Neural progenitor cell (in vitro differentiated cells): ENCODE data around the gene WWOX. TPM values are rescaled to one million over a fixed set of nuclear protein-coding genes. Genes with fewer than 3 reads are reported as not detected.

Source experiments
- DNase-seq: peaks from one replicate; pipeline ENCODE4 v3.0.0-alpha.2; 2016; ENCODE audit warnings: low spot score
- H2AFZ ChIP-seq: fragments of 200-600 bp; sonication (generic); replicated peaks from 2 replicates; pipeline ENCODE4 v1.6.1; 2016; ENCODE audit warnings: antibody characterized with exemption
- H3F3A ChIP-seq: fragments of 200-600 bp; sonication (generic); 2 replicates; pipeline ENCODE4 v1.6.1; 2016; ENCODE audit warnings: antibody characterized with exemption, low read depth
- H3K27ac ChIP-seq: fragments of 200-600 bp; sonication (generic); 2 replicates; pipeline ENCODE4 v1.5.1; 2016; ENCODE audit warnings: mild to moderate bottlenecking
- H3K27me3 ChIP-seq: fragments of 200-600 bp; sonication (generic); 2 replicates; pipeline ENCODE4 v1.6.1; 2016; ENCODE audit warnings: mild to moderate bottlenecking, moderate library complexity
- H3K36me3 ChIP-seq: fragments of 200-600 bp; sonication (generic); 2 replicates; pipeline ENCODE4 v1.5.1; 2016
- H3K4me1 ChIP-seq: fragments of 200-600 bp; sonication (generic); 2 replicates; pipeline ENCODE4 v1.6.1; 2016; ENCODE audit warnings: mixed run types
- H3K4me2 ChIP-seq: fragments of 200-600 bp; sonication (generic); 2 replicates; pipeline ENCODE4 v1.6.1; 2016
- H3K4me3 ChIP-seq: fragments of 200-600 bp; sonication (generic); 2 replicates; pipeline ENCODE4 v1.5.1; 2016
- H3K79me2 ChIP-seq: fragments of 200-600 bp; sonication (generic); 2 replicates; pipeline ENCODE4 v1.6.1; 2016; ENCODE audit warnings: low read depth
- H3K9ac ChIP-seq: fragments of 200-600 bp; sonication (generic); 2 replicates; pipeline ENCODE4 v1.6.1; 2016
- H3K9me3 ChIP-seq: fragments of 200-600 bp; sonication (generic); 2 replicates; pipeline ENCODE4 v1.5.1; 2016; ENCODE audit warnings: low read depth
- H4K20me1 ChIP-seq: fragments of 200-600 bp; sonication (generic); 2 replicates; pipeline ENCODE4 v1.6.1; 2016; ENCODE audit warnings: low read depth
- H3K27ac Mint-ChIP-seq: 3 replicates; pipeline ENCODE4 v1.8.0; 2021; ENCODE audit warnings: mixed read lengths
- H3K27me3 Mint-ChIP-seq: 2 replicates; pipeline ENCODE4 v1.8.0; 2022; ENCODE audit warnings: low read depth, mild to moderate bottlenecking, inconsistent platforms, moderate library complexity, mixed read lengths; ENCODE audit not compliant: insufficient read depth
- H3K36me3 Mint-ChIP-seq: 3 replicates; pipeline ENCODE4 v1.8.0; 2021; ENCODE audit warnings: mixed read lengths
- H3K4me1 Mint-ChIP-seq: 3 replicates; pipeline ENCODE4 v1.8.0; 2021; ENCODE audit warnings: mixed read lengths
- H3K4me3 Mint-ChIP-seq: 3 replicates; pipeline ENCODE4 v1.8.0; 2021; ENCODE audit warnings: mild to moderate bottlenecking, moderate library complexity, mixed read lengths
- H3K9me3 Mint-ChIP-seq: 3 replicates; pipeline ENCODE4 v1.8.0; 2020; ENCODE audit warnings: mixed read lengths
- CTCF ChIP-seq: fragments of 200-600 bp; sonication (generic); IDR thresholded peaks from 2 replicates; pipeline ENCODE4 v1.5.1; 2017; ENCODE audit warnings: antibody characterized with exemption, mild to moderate bottlenecking
- EZH2 ChIP-seq: fragments of 200-600 bp; sonication (generic); IDR thresholded peaks from 2 replicates; pipeline ENCODE4 v1.6.1; 2017; ENCODE audit warnings: antibody characterized with exemption, mild to moderate bottlenecking, moderate library complexity
- EZH2phosphoT487 ChIP-seq: fragments of 200-600 bp; sonication (generic); IDR thresholded peaks from 2 replicates; pipeline ENCODE4 v1.6.1; 2017; ENCODE audit warnings: antibody characterized with exemption
- total RNA-seq: library from RNA; depleted of rRNA; stranded (reverse); fragments of >200 nt; gene quantifications from 2 replicates; pipeline ENCODE4 v1.2.3, GENCODE V29; 2015; ENCODE audit warnings: low replicate concordance

WWOX gene
- total RNA-seq, 1 donor from 2014 or later = 63.7 TPM

- no peak overlapping the region for H3K4me3 Mint-ChIP-seq
- peaks cover 3% of the 10 kb centered on the region for H3K36me3 Mint-ChIP-seq
- Histone ChIP-seq H3K9me3 (no peaks in the 10 kb centered on the region), H3K79me2 (no peaks in the 10 kb centered on the region), H4K20me1 (no peaks in the 10 kb centered on the region), H3K36me3 (no peaks in the 10 kb centered on the region), H3F3A (no peaks in the 10 kb centered on the region), H3K27me3 (no peaks in the 10 kb centered on the region), H3K4me2 (no peak overlapping the region), H3K4me3 (no peak overlapping the region), H3K4me1 (peaks cover 3% of the 10 kb centered on the region), H3K27ac (no peak overlapping the region), H3K9ac (no peak overlapping the region), H2AFZ (no peak overlapping the region)
- H3K27ac Mint-ChIP-seq = no peak overlapping the region
- H3K27me3 Mint-ChIP-seq = peaks cover 2% of the 10 kb centered on the region
- TF ChIP-seq CTCF = no peak
- no peak for TF ChIP-seq EZH2phosphoT487
- no peak for TF ChIP-seq EZH2
- no peak for DNase-seq
- no peaks in the 10 kb centered on the region for H3K9me3 Mint-ChIP-seq
- peaks cover 2% of the 10 kb centered on the region for H3K4me1 Mint-ChIP-seq
These were observed 338.8 kb downstream of the WWOX start for GRCh38 chr16:78438219-78438618.

- no peaks in the 10 kb centered on the region for H3K36me3 Mint-ChIP-seq
- no peak overlapping the region for H3K27ac Mint-ChIP-seq
- Histone ChIP-seq H3K79me2 (no peaks in the 10 kb centered on the region), H3K27ac (no peak overlapping the region), H3K4me2 (no peak overlapping the region), H2AFZ (no peak overlapping the region), H3K27me3 (no peaks in the 10 kb centered on the region), H3K4me1 (peaks cover 7% of the 10 kb centered on the region), H3K4me3 (no peak overlapping the region), H3K9me3 (no peaks in the 10 kb centered on the region), H3K36me3 (no peaks in the 10 kb centered on the region), H3K9ac (no peak overlapping the region), H4K20me1 (no peaks in the 10 kb centered on the region), H3F3A (no peaks in the 10 kb centered on the region)
- peaks cover 6% of the 10 kb centered on the region for H3K4me1 Mint-ChIP-seq
- H3K27me3 Mint-ChIP-seq = peaks cover 2% of the 10 kb centered on the region
- H3K4me3 Mint-ChIP-seq = no peak overlapping the region
- TF ChIP-seq EZH2phosphoT487 = no peak
- no peak for TF ChIP-seq CTCF
- TF ChIP-seq EZH2 = no peak
- H3K9me3 Mint-ChIP-seq = no peaks in the 10 kb centered on the region
- no peak for DNase-seq
These were observed 339.2 kb downstream of the WWOX start for GRCh38 chr16:78438632-78439031.

- Histone ChIP-seq H3K79me2 (no peaks in the 10 kb centered on the region), H3K4me1 (peaks cover 11% of the 10 kb centered on the region), H3K4me2 (no peak overlapping the region), H2AFZ (no peak overlapping the region), H3F3A (no peaks in the 10 kb centered on the region), H3K27me3 (no peaks in the 10 kb centered on the region), H3K36me3 (no peaks in the 10 kb centered on the region), H3K27ac (no peak overlapping the region), H3K9ac (no peak overlapping the region), H3K9me3 (no peaks in the 10 kb centered on the region), H4K20me1 (no peaks in the 10 kb centered on the region), H3K4me3 (no peak overlapping the region)
- no peaks in the 10 kb centered on the region for H3K36me3 Mint-ChIP-seq
- TF ChIP-seq CTCF (no peak), EZH2phosphoT487 (no peak), EZH2 (no peak)
- H3K27me3 Mint-ChIP-seq = peaks cover 2% of the 10 kb centered on the region
- no peak for DNase-seq
- H3K9me3 Mint-ChIP-seq = no peaks in the 10 kb centered on the region
- H3K4me1 Mint-ChIP-seq = peaks cover 8% of the 10 kb centered on the region
- no peak overlapping the region for H3K4me3 Mint-ChIP-seq
- no peak overlapping the region for H3K27ac Mint-ChIP-seq
These were observed 340.2 kb downstream of the WWOX start for GRCh38 chr16:78439646-78440045.

GRCh38 chr16:78441298-78441697 is 341.8 kb downstream of the WWOX start:
- Mint-ChIP-seq H3K4me1 (peaks cover 8% of the 10 kb centered on the region), H3K9me3 (no peaks in the 10 kb centered on the region)

More at GRCh38 chr16:78441298-78441697, 341.8 kb downstream of the WWOX start:
- no peak overlapping the region for H3K4me2 ChIP-seq
- H3K9me3 ChIP-seq = no peaks in the 10 kb centered on the region
- H3F3A ChIP-seq = no peaks in the 10 kb centered on the region
- H3K9ac ChIP-seq = no peak overlapping the region
- DNase-seq = no peak
- no peaks in the 10 kb centered on the region for H3K27me3 ChIP-seq
- H4K20me1 ChIP-seq = no peaks in the 10 kb centered on the region
- H3K4me3 ChIP-seq = no peak overlapping the region
- Mint-ChIP-seq H3K4me3 (no peak overlapping the region), H3K27me3 (peaks cover 2% of the 10 kb centered on the region), H3K27ac (no peak overlapping the region), H3K36me3 (no peaks in the 10 kb centered on the region)
- no peak overlapping the region for H2AFZ ChIP-seq
- H3K27ac ChIP-seq = no peak overlapping the region
- H3K36me3 ChIP-seq = no peaks in the 10 kb centered on the region
- peaks cover 11% of the 10 kb centered on the region for H3K4me1 ChIP-seq
- no peaks in the 10 kb centered on the region for H3K79me2 ChIP-seq
- TF ChIP-seq EZH2phosphoT487 = no peak
- TF ChIP-seq CTCF = no peak
- no peak for TF ChIP-seq EZH2
